ENCODE results near the gene EGLN1. TPM values are rescaled to one million over a fixed set of nuclear protein-coding genes. Genes with fewer than 3 reads are reported as not detected.
"Not testable (repeated sequence)": the region's sequence is repeated elsewhere in the genome, so short reads cannot be mapped to it uniquely, and the experiment has no call there.

The EGLN1 gene
- total RNA-seq, 2 donors from 2014 or later: 15.5 to 25.9 TPM

DNA sequence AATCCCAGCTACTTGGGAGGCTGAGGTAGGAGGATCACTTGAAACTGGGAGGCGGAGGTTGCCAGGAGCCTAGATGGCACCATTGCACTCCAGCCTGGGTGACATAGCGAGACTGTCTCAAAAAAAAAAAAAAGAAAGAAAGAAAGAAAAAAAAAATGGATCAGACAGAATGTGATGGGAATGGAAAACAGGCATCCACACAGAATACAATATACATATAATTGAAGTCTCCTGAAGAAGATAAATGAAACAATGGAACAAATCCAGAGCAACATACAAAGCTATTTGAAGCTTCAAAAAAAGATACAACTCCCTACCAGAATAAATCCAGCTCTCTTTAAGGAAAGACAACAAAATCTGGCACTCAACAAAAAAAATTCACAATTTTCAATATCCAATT lies 10.9 kb upstream of the EGLN1 start:
- H3K9me3 Mint-ChIP-seq: no peaks in the 10 kb centered on the region
- no peak overlapping the region for H3K27ac Mint-ChIP-seq
- H3K36me3 Mint-ChIP-seq: no peaks in the 10 kb centered on the region
- DNase-seq (ENCODE audit: low spot score) (no peak), ATAC-seq (no peak)
- peaks cover 26 to 37% of the 10 kb centered on the region in 2 donors for H3K27me3 Mint-ChIP-seq
- no peak overlapping the region for H3K4me3 Mint-ChIP-seq
- H3K4me1 Mint-ChIP-seq (ENCODE audit: low read depth in 2 of 2): no peaks in the 10 kb centered on the region

GRCh38 chr1:231431665-231432415 lies 9.8 kb upstream of the EGLN1 start:
- DNase-seq (ENCODE audit: low spot score) (no peak), ATAC-seq (no peak)
- H3K9me3 Mint-ChIP-seq: no peaks in the 10 kb centered on the region
- H3K36me3 Mint-ChIP-seq: no peaks in the 10 kb centered on the region
- no peak overlapping the region for H3K4me3 Mint-ChIP-seq
- no peaks in the 10 kb centered on the region for H3K4me1 Mint-ChIP-seq (ENCODE audit: low read depth in 2 of 2)
- no peak overlapping the region for H3K27ac Mint-ChIP-seq
- peaks cover 23 to 32% of the 10 kb centered on the region in 2 donors for H3K27me3 Mint-ChIP-seq

DNA sequence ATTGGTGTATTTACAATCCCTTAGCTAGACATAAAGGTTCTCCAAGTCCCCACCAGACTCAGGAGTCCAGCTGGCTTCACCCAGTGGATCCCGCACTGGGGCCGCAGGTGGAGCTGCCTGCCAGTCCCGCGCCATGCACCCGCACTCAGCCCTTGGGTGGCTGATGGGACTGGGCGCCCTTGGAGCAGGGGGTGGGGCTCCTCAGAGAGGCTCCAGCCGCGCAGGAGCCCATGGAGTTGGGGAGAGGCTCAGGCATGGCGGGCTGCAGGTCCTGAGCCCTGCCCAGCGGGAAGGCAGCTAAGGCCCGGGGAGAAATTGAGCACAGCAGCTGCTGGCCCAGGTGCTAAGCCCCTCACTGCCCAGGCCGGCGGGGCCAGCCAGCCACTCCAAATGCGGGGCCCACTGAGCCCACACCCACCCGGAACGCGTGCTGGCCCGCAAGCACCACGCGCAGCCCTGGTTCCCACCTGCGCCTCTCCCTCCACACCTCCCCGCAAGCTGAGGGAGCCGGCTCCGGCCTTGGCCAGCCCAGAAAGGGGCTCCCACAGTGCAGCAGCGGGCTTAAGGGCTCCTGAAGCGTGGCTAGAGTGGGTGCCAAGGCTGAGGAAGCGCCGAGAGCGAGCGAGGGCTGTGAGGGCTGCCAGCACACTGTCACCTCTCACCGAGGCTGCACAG lies 8.7 kb upstream of the EGLN1 start:
- H3K27me3 Mint-ChIP-seq: peaks cover 22 to 31% of the 10 kb centered on the region in 2 donors
- not testable (repeated sequence) for H3K27ac Mint-ChIP-seq; H3K36me3 Mint-ChIP-seq; H3K4me3 Mint-ChIP-seq; H3K9me3 Mint-ChIP-seq; DNase-seq (ENCODE audit: low spot score); ATAC-seq; H3K4me1 Mint-ChIP-seq (ENCODE audit: low read depth in 2 of 2)

- H3K4me3 Mint-ChIP-seq: no peak overlapping the region
- no peak overlapping the region for H3K27ac Mint-ChIP-seq
- peaks cover 23 to 24% of the 10 kb centered on the region in 2 donors for H3K27me3 Mint-ChIP-seq
- DNase-seq (ENCODE audit: low spot score): no peak
- ATAC-seq: no peak
- H3K4me1 Mint-ChIP-seq (ENCODE audit: low read depth in 2 of 2): no peaks in the 10 kb centered on the region
- H3K9me3 Mint-ChIP-seq: no peaks in the 10 kb centered on the region
- H3K36me3 Mint-ChIP-seq: no peaks in the 10 kb centered on the region
Measured at GRCh38 chr1:231428377-231428776, 6.3 kb upstream of the EGLN1 start.

GRCh38 chr1:231424950-231425805 lies 3.1 kb upstream of the EGLN1 start:
- Mint-ChIP-seq H3K27ac (no peak overlapping the region), H3K36me3 (no peaks in the 10 kb centered on the region), H3K4me3 (no peak overlapping the region), H3K4me1 (ENCODE audit: low read depth in 2 of 2) (peaks cover 9% of the 10 kb centered on the region in 2 donors), H3K9me3 (no peaks in the 10 kb centered on the region), H3K27me3 (peaks cover 9 to 19% of the 10 kb centered on the region in 2 donors)
- no peak for ATAC-seq
- no peak for DNase-seq (ENCODE audit: low spot score)

DNA sequence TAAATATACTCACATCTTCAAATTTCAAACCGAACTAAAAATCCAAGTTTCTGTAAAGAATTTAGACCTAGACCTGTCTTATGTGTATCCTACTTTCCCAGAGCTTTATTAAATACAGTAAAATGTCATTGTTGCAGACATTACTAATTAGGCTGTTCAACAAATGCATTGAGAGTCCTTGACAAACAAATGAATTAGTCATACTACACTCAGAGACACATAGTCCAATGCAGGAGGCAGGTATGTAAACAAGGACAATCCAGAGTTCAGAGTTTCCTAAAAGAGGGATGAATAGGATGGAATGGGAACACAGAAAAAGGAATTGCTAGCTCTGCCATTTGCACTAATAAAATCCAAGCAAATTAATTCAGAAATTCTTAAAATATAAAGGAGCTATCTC lies 1.6 kb upstream of the EGLN1 start:
- Mint-ChIP-seq H3K36me3 (peaks cover 6% of the 10 kb centered on the region), H3K4me1 (ENCODE audit: low read depth in 2 of 2) (peaks cover 22 to 25% of the 10 kb centered on the region in 2 donors), H3K4me3 (peak overlapping the region; percentile 84), H3K27ac (peak overlapping the region; percentile 80 to 85), H3K9me3 (no peaks in the 10 kb centered on the region), H3K27me3 (peaks cover 9 to 10% of the 10 kb centered on the region in 2 donors)
- DNase-seq (ENCODE audit: low spot score): no peak
- no peak for ATAC-seq

- no peak for ATAC-seq
- Mint-ChIP-seq H3K4me3 (peak overlapping the region; percentile 84), H3K36me3 (peaks cover 6% of the 10 kb centered on the region), H3K9me3 (no peaks in the 10 kb centered on the region), H3K27me3 (peaks cover 9 to 10% of the 10 kb centered on the region in 2 donors), H3K27ac (peak overlapping the region; percentile 80 to 85), H3K4me1 (ENCODE audit: low read depth in 2 of 2) (peaks cover 28 to 33% of the 10 kb centered on the region in 2 donors)
- no peak for DNase-seq (ENCODE audit: low spot score)
Measured at GRCh38 chr1:231422798-231423309, 767 bp upstream of the EGLN1 start.

- H3K4me1 Mint-ChIP-seq (ENCODE audit: low read depth in 2 of 2): peaks cover 38 to 46% of the 10 kb centered on the region in 2 donors
- H3K27ac Mint-ChIP-seq: peak overlapping the region in 1 of 2 donors; percentile 57
Measured at GRCh38 chr1:231421546-231421970, 529 bp downstream of the EGLN1 start.

GRCh38 chr1:231420959-231421545 lies 1.0 kb downstream of the EGLN1 start:
- DNase-seq (ENCODE audit: low spot score): peak; percentile 64
- H3K4me1 Mint-ChIP-seq (ENCODE audit: low read depth in 2 of 2): peaks cover 39 to 47% of the 10 kb centered on the region in 2 donors
- H3K27me3 Mint-ChIP-seq: peaks cover 3 to 5% of the 10 kb centered on the region in 2 donors
- peak; percentile 5 to 11 for ATAC-seq
- H3K27ac Mint-ChIP-seq: peak overlapping the region; percentile 57 to 73
- no peaks in the 10 kb centered on the region for H3K9me3 Mint-ChIP-seq
- peaks cover 6% of the 10 kb centered on the region for H3K36me3 Mint-ChIP-seq
- H3K4me3 Mint-ChIP-seq: peak overlapping the region; percentile 98

More at GRCh38 chr1:231421546-231421970, 529 bp downstream of the EGLN1 start:
- peaks cover 6% of the 10 kb centered on the region for H3K36me3 Mint-ChIP-seq
- H3K27me3 Mint-ChIP-seq: peaks cover 8 to 10% of the 10 kb centered on the region in 2 donors
- DNase-seq (ENCODE audit: low spot score): peak; percentile 63
- peak; percentile 55 to 61 for ATAC-seq
- H3K4me3 Mint-ChIP-seq: peak overlapping the region; percentile 50
- no peaks in the 10 kb centered on the region for H3K9me3 Mint-ChIP-seq

GRCh38 chr1:231420299-231420958 lies 1.7 kb downstream of the EGLN1 start:
- H3K4me3 Mint-ChIP-seq: peak overlapping the region; percentile 98
- peaks cover 0 to 3% of the 10 kb centered on the region in 2 donors for H3K27me3 Mint-ChIP-seq
- H3K36me3 Mint-ChIP-seq: peaks cover 6% of the 10 kb centered on the region
- no peaks in the 10 kb centered on the region for H3K9me3 Mint-ChIP-seq
- H3K27ac Mint-ChIP-seq: peak overlapping the region; percentile 57 to 73
- DNase-seq (ENCODE audit: low spot score) (no peak), ATAC-seq (no peak)
- H3K4me1 Mint-ChIP-seq (ENCODE audit: low read depth in 2 of 2): peaks cover 39 to 47% of the 10 kb centered on the region in 2 donors

DNA sequence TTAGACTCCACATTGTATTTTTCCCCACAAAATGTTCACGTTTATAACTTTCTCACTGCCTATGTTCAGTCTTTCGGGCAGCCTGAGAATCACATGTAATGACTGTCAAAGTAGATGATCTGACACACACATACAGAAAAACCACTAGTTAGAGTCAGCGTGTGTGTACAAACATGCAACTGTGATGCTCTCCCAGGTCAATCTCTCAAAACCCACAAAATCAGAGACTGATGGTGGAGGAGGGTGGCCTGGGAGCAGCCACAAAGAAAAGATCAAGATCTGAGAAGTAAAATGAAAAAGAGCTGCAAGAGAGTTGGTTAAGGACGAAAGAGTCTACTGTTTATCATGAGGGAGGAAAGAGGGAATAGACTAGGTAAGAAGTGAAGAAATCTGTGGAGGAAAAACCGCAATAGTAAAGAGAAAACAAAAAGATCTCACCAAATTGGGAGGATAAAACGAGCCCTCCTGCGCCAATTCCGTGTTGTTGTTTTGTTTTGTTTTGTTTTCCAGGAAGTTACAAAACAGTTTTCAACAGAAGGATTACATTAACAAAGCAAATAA lies 2.3 kb downstream of the EGLN1 start:
- DNase-seq (ENCODE audit: low spot score): no peak

GRCh38 chr1:231419147-231419546 lies 2.9 kb downstream of the EGLN1 start:
- no peak for DNase-seq (ENCODE audit: low spot score)
- peaks cover 42 to 50% of the 10 kb centered on the region in 2 donors for H3K4me1 Mint-ChIP-seq (ENCODE audit: low read depth in 2 of 2)
- no peaks in the 10 kb centered on the region for H3K27me3 Mint-ChIP-seq
- peak overlapping the region; percentile 98 for H3K4me3 Mint-ChIP-seq
- ATAC-seq: no peak
- no peaks in the 10 kb centered on the region for H3K9me3 Mint-ChIP-seq
- H3K27ac Mint-ChIP-seq: peak overlapping the region; percentile 57 to 73
- H3K36me3 Mint-ChIP-seq: peaks cover 9% of the 10 kb centered on the region

More for the DNA sequence above, 2.3 kb downstream of the EGLN1 start:
- Mint-ChIP-seq H3K4me1 (ENCODE audit: low read depth in 2 of 2) (peaks cover 39 to 47% of the 10 kb centered on the region in 2 donors), H3K4me3 (peak overlapping the region; percentile 98), H3K9me3 (no peaks in the 10 kb centered on the region), H3K27ac (peak overlapping the region; percentile 57 to 73), H3K36me3 (peaks cover 6% of the 10 kb centered on the region), H3K27me3 (no peaks in the 10 kb centered on the region)
- no peak for ATAC-seq
